NB4 (cell line): ENCODE data around the gene CDH2.

ENCODE experiments used
- CTCF ChIP-seq: IDR thresholded peaks from one replicate; pipeline ENCODE4 v1.5.1; 2012; ENCODE audit warnings: low read depth, low read length
- POLR2A ChIP-seq: IDR thresholded peaks from 2 replicates; pipeline ENCODE4 v1.6.1; 2011; ENCODE audit warnings: mild to moderate bottlenecking; ENCODE audit not compliant: insufficient read length; ENCODE audit errors: extremely low read depth

GRCh38 chr18:28134774-28135173, 42.2 kb downstream of the CDH2 start:
- no peak for TF ChIP-seq POLR2A
- no peak for TF ChIP-seq CTCF
